B cell (primary cell): ENCODE measurements around the gene FOXP3.

Source experiments
- CTCF ChIP-seq: fragments of 200-600 bp; IDR thresholded peaks from one replicate; pipeline ENCODE4 v1.8.0; 2022; ENCODE audit warnings: antibody characterized with exemption, mild to moderate bottlenecking
- EZH2 ChIP-seq: IDR thresholded peaks from 2 replicates; pipeline ENCODE4 v1.6.1; 2012; ENCODE audit warnings: borderline replicate concordance, low read depth, mild to moderate bottlenecking, moderate library complexity, low read length; ENCODE audit not compliant: insufficient read depth, poor library complexity, severe bottlenecking

- TF ChIP-seq CTCF (no peak), EZH2 (no peak)
Measured at GRCh38 chrX:49204017-49204416, 60.5 kb downstream of the FOXP3 start.
